Gastroesophageal sphincter (tissue), 4 donors: ENCODE measurements around the gene MRPL52. TPM values are rescaled to one million over a fixed set of nuclear protein-coding genes. Genes with fewer than 3 reads are reported as not detected.

Source experiments
- ATAC-seq: fragments of 150-250 bp; one replicate; pipeline ENCODE4 v1.9.1; 2016; ENCODE audit warnings: mild to moderate bottlenecking, moderate library complexity
- H3K27ac ChIP-seq, 4 donors: fragments of 200-600 bp; sonication (generic) in 3 of 4; 1 replicate in 3 of 4; 2 replicates in 1 of 4; pipeline ENCODE4 v1.5.1; 2016 to 2019
- H3K27me3 ChIP-seq: fragments of 200-600 bp; sonication (generic); one replicate; pipeline ENCODE4 v1.5.1; 2019
- H3K36me3 ChIP-seq, 2 donors: fragments of 200-600 bp; sonication (generic); one replicate each; pipeline ENCODE4 v1.5.1; 2019; ENCODE audit warnings: control low read depth in 1 of 2
- H3K4me1 ChIP-seq, 3 donors: fragments of 200-600 bp; sonication (generic); 1 replicate in 2 of 3; 2 replicates in 1 of 3; pipeline ENCODE4 v1.5.1; 2016 to 2019; ENCODE audit warnings: control low read depth in 2 of 3
- H3K4me3 ChIP-seq, 2 donors: fragments of 200-600 bp; sonication (generic); one replicate each; pipeline ENCODE4 v1.5.1; 2019; ENCODE audit warnings: mild to moderate bottlenecking in 1 of 2, moderate library complexity in 1 of 2
- H3K9me3 ChIP-seq, 3 donors: fragments of 200-600 bp; sonication (generic); one replicate each; pipeline ENCODE4 v1.5.1; 2017 to 2019; ENCODE audit warnings: control low read depth in 2 of 3
- CTCF ChIP-seq, 4 experiments: fragments of 200-600 bp in 2 of 4; fragments of 450-650 bp in 2 of 4; sonication (generic) in 1 of 4; IDR thresholded peaks; one replicate each; pipeline ENCODE4 v1.5.1; 2017 to 2019; ENCODE audit warnings: antibody characterized with exemption in 4 of 4, mild to moderate bottlenecking in 2 of 4, moderate library complexity in 2 of 4
- EP300 ChIP-seq: sonication (generic); formaldehyde crosslinking; IDR thresholded peaks from one replicate; pipeline ENCODE4 v1.6.1; 2017; ENCODE audit warnings: antibody characterized with exemption, mild to moderate bottlenecking
- POLR2A ChIP-seq, 2 donors: fragments of 450-650 bp; IDR thresholded peaks; one replicate each; pipeline ENCODE4 v1.6.1; 2017; ENCODE audit warnings: antibody characterized with exemption in 2 of 2, mild to moderate bottlenecking in 2 of 2, moderate library complexity in 1 of 2
- POLR2AphosphoS5 ChIP-seq: sonication (generic); formaldehyde crosslinking; IDR thresholded peaks from one replicate; pipeline ENCODE4 v1.6.1; 2017; ENCODE audit warnings: antibody characterized with exemption
- WGBS, 2 donors: methylation state at CpG; one replicate each; pipeline ENCODE4 v1.1.5; 2018; ENCODE audit warnings: low coverage in 1 of 2; 5-methylcytosine and 5-hydroxymethylcytosine counted together
- small RNA-seq, 4 donors: library from RNA; depleted of rRNA; stranded (forward); fragments of <200 nt; gene quantifications; one replicate each; pipeline ENCODE3, GENCODE V24; 2016
- total RNA-seq, 4 donors: library from RNA; depleted of rRNA; stranded (reverse); fragments of >200 nt; gene quantifications; one replicate each; pipeline ENCODE4 v1.1.0, GENCODE V29; 2016

Gene MRPL52
- total RNA-seq, 4 donors from 2014 or later = 24.4 to 65.0 (median 35.0) TPM

- TF ChIP-seq POLR2AphosphoS5 (peak; percentile 2), EP300 (no peak), CTCF (IDR thresholded peaks at IDR 0.05) (no peak)
- WGBS, 2 donors = 26 to 48% methylated on average over 3 to 8 of the region's 15 CpGs
- H3K36me3 ChIP-seq = peaks cover 0 to 15% of the 10 kb centered on the region in 2 donors
- no peak within 1 kb of the TSS for H3K27ac ChIP-seq
- peaks cover 0 to 41% (median 11%) of the 10 kb centered on the region in 3 donors for H3K4me1 ChIP-seq
- H3K9me3 ChIP-seq = no peaks in the 10 kb centered on the region
- no peak for ATAC-seq
- H3K27me3 ChIP-seq = no peaks in the 10 kb centered on the region
- H3K4me3 ChIP-seq = no peak within 1 kb of the TSS
Observed at GRCh38 chr14:22883173-22883976, 53.7 kb downstream of the MRPL52 start, which contains the start of gene REM2. TSS of gene REM2 (plus strand) at chr14:22883222. CDS start at chr14:22883288, 66 bp downstream.

DNA sequence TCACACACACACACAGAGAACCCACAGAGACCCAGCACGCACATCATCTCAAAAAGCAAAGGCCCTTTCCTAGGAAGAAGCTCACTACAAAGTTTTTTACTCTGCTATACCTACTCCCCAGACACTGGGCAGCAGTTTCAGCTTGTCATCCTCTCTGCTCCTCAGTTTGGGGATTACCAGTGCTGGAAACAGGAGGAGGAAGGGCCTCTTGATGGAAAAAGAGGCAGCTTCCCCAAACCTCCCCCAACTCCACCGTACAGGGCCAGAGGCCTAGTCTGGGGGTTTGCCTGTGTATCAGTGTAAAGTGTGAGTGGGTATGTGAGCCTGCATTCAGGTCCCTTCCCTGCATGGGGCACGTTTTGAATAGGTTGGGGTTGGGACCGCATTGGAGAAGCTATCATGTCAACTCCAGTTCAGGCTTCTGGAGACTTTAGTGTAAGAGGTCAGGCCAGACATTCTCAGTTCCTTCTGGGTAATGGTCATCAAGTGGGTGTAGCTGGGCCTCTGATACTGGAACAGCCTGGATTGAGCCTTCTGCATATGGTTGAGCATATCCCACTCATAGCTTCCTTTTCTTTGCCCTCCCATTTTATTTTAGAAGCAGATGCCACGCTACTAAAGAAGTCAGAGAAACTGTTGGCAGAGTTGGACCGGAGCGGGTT lies 54.5 kb downstream of the MRPL52 start:
- Histone ChIP-seq H3K27me3 (no peaks in the 10 kb centered on the region), H3K36me3 (peaks cover 0 to 7% of the 10 kb centered on the region in 2 donors), H3K4me3 (no peak overlapping the region), H3K4me1 (peaks cover 0 to 41% (median 11%) of the 10 kb centered on the region in 3 donors), H3K27ac (no peak overlapping the region), H3K9me3 (no peaks in the 10 kb centered on the region)
- no peak for ATAC-seq
- WGBS, 2 donors = 100% methylated on average over 3 of the region's 7 CpGs; no CpG with 5 or more reads in 1 of the 2 donors
- TF ChIP-seq EP300 (no peak), POLR2A (IDR thresholded peaks at IDR 0.05) (no peak), POLR2AphosphoS5 (no peak), CTCF (IDR thresholded peaks at IDR 0.05) (no peak)

Small RNA genes lying within 50 kb of the gene (small RNA-seq; reads per million reads assigned to genes)
- gene RF00019 = 0 reads per million in 4 donors

Other genes starting within 250 kb of the MRPL52 start
- gene DAD1, start 240.7 kb upstream of the MRPL52 start, total RNA-seq = 100 to 1,000 TPM; 123 to 228 (median 171) TPM
- 10 to 100 TPM; 23.8 to 42.0 (median 31.0) TPM for gene ABHD4, start 231.6 kb upstream of the MRPL52 start, total RNA-seq
- gene OR6J1, start 185.5 kb upstream of the MRPL52 start, total RNA-seq = under 1 TPM in 1 of 4 donors, not detected in 3; 0.12 TPM
- 10 to 100 TPM; 47.1 to 89.0 (median 72.7) TPM for gene OXA1L, start 63.2 kb upstream of the MRPL52 start, total RNA-seq
- gene SLC7A7, start 14.5 kb upstream of the MRPL52 start, total RNA-seq = 10 to 100 TPM in 3 of 4 donors, 1 to 10 TPM in 1; 8.1 to 36.6 (median 23.4) TPM
- gene MMP14, start 6.7 kb downstream of the MRPL52 start, total RNA-seq = 100 to 1,000 TPM; 114 to 127 (median 123) TPM
- 100 to 1,000 TPM; 123 to 257 (median 163) TPM for gene LRP10, start 41.9 kb downstream of the MRPL52 start, total RNA-seq
- gene REM2, start 53.3 kb downstream of the MRPL52 start, total RNA-seq = under 1 TPM; 0.20 to 0.93 (median 0.47) TPM
- gene RBM23, start 89.3 kb downstream of the MRPL52 start, total RNA-seq = 100 to 1,000 TPM in 3 of 4 donors, 10 to 100 TPM in 1; 94.4 to 855 (median 368) TPM
- gene PRMT5, start 99.5 kb downstream of the MRPL52 start, total RNA-seq = 10 to 100 TPM; 39.7 to 49.2 (median 43.2) TPM
- gene HAUS4, start 127.2 kb downstream of the MRPL52 start, total RNA-seq = 10 to 100 TPM; 31.2 to 47.6 (median 43.1) TPM
- 10 to 100 TPM in 3 of 4 donors, 1 to 10 TPM in 1; 8.8 to 27.0 (median 17.8) TPM for gene AJUBA, start 152.7 kb downstream of the MRPL52 start, total RNA-seq
- gene C14orf93, start 180.3 kb downstream of the MRPL52 start, total RNA-seq = 10 to 100 TPM in 3 of 4 donors, 1 to 10 TPM in 1; 8.4 to 16.0 (median 13.2) TPM
- 100 to 1,000 TPM; 125 to 182 (median 133) TPM for gene PSMB5, start 205.0 kb downstream of the MRPL52 start, total RNA-seq
- under 1 TPM in 1 of 4 donors, not detected in 3; 0.27 TPM for gene PSMB11, start 212.3 kb downstream of the MRPL52 start, total RNA-seq
- 1 to 10 TPM; 1.5 to 3.6 (median 2.6) TPM for gene CDH24, start 227.6 kb downstream of the MRPL52 start, total RNA-seq